Ramos (cell line): Measurements from ENCODE around the gene PKP3.
"Not testable (repeated sequence)": the region's sequence is repeated elsewhere in the genome, so short reads cannot be mapped to it uniquely, and the experiment has no call there.

Experiments
- in situ Hi-C: fragments of 300-500 bp; cut with MboI; formaldehyde crosslinking; loops from one replicate; pipeline ENCODE4 v1.14.3; 2022; ENCODE audit warnings: low sequenced_read_pairs; ENCODE audit not compliant: unreplicated experiment

Gene PKP3

GRCh38 chr11:420054-420910 lies 26.3 kb downstream of the PKP3 start:
- in situ Hi-C loops: no loop called here

- in situ Hi-C loops: no loop called here
Measured at GRCh38 chr11:420911-421321, 26.9 kb downstream of the PKP3 start.

DNA sequence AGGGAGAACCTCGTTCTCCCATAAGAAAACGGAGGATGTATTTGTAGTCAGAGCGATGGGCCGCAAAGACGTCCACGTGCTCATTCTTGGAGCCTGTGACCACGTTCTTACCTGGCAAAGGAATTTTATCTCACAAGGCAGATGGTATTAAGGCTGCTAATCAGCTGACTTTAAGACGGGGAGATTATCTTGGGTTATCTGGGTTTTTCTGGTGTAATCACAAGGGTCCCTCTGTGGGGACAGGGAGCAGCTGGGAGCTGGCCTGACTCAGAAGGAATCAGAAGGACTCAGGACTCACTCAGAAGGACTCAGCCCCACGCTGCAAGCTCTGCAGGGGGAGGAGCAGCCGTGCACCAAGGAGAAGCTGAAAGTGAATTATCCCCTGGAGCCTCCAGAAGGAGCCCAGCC lies 28.2 kb downstream of the PKP3 start:
- in situ Hi-C loops: no loop called here

GRCh38 chr11:424232-424631 lies 30.2 kb downstream of the PKP3 start:
- in situ Hi-C loops: no loop called here

DNA sequence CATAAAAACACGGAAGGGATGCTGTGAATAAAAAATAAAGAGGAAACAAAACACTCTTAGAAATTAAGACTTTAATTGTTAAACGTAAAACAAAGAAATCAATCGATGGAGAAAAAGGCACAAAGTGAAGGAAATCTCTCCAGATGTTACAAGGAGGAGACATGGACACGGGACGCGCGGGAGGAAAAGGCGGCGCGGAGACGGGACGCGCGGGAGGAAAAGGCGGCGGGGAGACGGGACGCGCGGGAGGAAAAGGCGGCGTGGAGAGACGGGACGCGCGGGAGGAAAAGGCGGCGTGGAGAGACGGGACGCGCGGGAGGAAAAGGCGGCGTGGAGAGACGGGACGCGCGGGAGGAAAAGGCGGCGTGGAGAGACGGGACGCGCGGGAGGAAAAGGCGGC lies 30.8 kb downstream of the PKP3 start:
- in situ Hi-C loops: not testable (repeated sequence)

DNA sequence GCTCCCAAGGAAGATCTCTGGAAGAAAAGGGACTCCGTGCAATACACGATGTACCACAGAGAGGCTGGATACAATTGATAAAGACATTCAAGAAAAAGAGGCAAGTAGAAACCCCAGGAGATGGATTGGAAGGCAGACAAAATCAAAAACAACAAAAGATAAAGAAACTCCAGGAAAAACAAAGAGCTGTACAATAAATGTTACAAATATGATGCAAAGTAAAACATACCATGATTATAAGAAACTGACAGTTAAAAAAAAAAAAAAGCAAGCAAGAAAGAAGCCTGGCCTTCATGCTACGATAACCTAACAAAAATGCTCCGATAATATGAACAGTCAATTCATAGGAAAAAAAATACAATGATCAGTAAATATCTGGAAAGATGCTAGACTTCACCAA lies 31.3 kb downstream of the PKP3 start:
- in situ Hi-C loops: no loop called here

DNA sequence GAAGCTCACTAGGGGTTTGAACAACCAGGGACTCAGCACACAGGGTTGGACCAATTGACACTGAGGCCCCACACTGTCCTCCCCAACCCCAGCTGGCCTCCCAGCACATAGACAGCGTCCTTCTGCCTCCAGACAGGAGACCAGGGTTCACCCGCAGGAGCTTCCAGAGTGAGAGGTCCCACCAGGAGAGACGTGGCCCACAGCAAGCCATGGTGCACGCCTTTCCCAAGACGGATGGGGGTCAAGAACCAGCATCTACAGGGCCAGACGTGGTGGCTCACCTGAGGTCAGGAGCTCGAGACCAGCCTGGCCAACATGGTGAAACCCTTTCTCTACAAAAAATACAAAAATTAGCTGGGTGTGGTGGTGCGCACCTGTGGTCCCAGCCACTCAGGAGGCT lies 32.8 kb downstream of the PKP3 start:
- in situ Hi-C loops: no loop called here

GRCh38 chr11:428295-428694 lies 34.3 kb downstream of the PKP3 start:
- in situ Hi-C loops: no loop called here

- in situ Hi-C loops: no loop called here
Measured at GRCh38 chr11:429391-429790, 35.4 kb downstream of the PKP3 start.

DNA sequence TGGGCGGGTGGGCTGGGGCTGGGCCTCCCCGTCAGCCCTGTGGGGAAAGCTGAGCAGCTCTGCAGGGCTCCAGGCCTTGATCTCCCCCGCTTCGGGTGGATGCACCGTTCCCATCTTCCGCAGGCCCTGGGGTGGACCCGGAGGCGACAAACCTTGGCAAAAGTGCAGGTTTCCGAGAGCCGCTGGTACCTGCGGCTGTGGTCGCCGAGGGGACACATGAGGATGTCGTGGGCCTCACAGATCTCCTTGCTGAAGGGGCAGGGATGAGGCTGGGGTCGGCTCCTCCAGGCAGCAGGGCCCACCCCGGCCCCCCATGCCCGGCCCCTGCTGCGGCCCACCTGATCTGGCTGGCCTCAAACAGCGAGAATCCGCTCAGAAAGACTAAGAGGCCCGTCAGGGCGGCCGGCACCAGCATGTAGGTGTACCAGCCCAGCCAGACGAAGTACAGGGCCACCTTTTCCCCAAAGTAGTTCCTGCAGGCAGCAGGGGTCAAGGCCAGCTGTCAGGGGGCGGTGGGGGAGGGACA lies 36.0 kb downstream of the PKP3 start:
- in situ Hi-C loops: no loop called here

GRCh38 chr11:431921-432320 lies 37.9 kb downstream of the PKP3 start:
- in situ Hi-C loops: no loop called here

- in situ Hi-C loops: no loop called here
Measured at GRCh38 chr11:432501-433100, 38.6 kb downstream of the PKP3 start.

DNA sequence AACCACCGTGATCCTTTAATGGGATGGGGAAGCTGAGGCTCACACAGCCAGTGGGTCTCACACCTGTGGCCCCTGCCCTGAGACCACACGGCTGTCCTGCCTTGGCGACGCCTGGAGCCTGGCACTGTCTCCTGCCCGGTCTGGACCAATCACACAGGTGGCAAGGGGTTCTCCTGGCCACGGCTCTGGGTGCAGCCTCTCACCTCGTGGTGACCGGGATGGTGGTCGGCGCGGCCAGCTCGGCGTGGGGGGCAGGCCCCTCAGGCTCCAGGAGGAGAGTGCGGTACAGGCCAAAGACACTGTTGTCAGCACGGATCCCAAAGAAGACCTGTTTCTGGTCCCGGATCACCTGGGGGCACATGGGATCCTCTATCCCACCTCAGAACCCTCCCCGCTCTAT lies 39.1 kb downstream of the PKP3 start:
- in situ Hi-C loops: no loop called here

GRCh38 chr11:433641-434040 lies 39.6 kb downstream of the PKP3 start:
- in situ Hi-C loops: no loop called here

DNA sequence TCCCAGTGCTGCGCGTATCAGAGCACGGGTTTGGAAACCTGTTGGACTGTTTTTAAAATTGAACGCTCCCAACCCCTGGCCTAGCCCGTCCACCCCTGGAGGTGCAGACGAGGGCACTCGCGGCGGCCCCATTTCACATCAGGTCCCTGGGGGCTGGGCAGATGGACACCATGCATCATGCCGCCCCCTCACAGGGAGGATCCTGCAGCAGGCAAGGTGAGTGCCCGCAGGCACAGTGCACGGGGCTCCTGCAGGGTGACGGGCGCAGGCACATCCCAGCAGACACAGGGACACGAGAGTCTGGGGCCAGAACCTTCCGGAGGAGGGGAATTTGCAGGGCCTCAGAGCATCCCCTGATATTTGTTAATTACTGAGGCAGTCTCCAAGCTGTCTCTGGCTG lies 40.5 kb downstream of the PKP3 start:
- in situ Hi-C loops: no loop called here

GRCh38 chr11:434999-435740 lies 41.2 kb downstream of the PKP3 start:
- in situ Hi-C loops: not testable (repeated sequence)

GRCh38 chr11:437228-437870 lies 43.3 kb downstream of the PKP3 start:
- in situ Hi-C loops: no loop called here

- in situ Hi-C loops: no loop called here
Measured at GRCh38 chr11:438101-438844, 44.3 kb downstream of the PKP3 start.

- in situ Hi-C loops: no loop called here
Measured at GRCh38 chr11:439315-440064, 45.5 kb downstream of the PKP3 start.
